Measurements from ENCODE around the gene DUOXA1.
"Not testable (repeated sequence)": the region's sequence is repeated elsewhere in the genome, so short reads cannot be mapped to it uniquely, and the experiment has no call there.

DUOXA1 gene

DNA sequence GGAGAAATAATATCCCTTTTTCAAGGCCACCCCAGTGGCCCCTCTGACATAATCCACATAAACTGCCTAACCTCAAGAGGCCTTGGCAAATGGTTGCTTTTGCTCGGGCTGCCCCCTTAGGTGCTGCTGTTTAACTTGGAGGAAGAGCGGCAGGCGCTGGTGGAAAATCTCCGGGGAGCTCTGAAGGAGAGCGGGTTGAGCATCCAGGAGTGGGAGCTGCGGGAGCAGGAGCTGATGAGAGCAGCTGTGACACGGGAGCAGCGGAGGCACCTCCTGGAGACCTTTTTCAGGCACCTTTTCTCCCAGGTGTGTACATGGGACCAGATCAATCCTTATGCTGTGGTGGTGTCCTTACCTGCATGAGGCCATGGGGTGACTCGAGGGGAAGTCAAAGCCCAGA lies 15.1 kb upstream of the DUOXA1 start:
- no peak for DNase-seq
- TF ChIP-seq POLR2A (IDR thresholded peaks at IDR 0.05; ENCODE audit: low read length) = no peak
- TF ChIP-seq GATA1 (IDR thresholded peaks at IDR 0.05; ENCODE audit: low read depth, low read length) = no peak

- TF ChIP-seq GATA1 (IDR thresholded peaks at IDR 0.05; ENCODE audit: low read depth, low read length) = no peak
- no peak for TF ChIP-seq POLR2A (IDR thresholded peaks at IDR 0.05; ENCODE audit: low read length)
- DNase-seq = no peak
Observed at GRCh38 chr15:45143946-45144345, 14.3 kb upstream of the DUOXA1 start.

DNA sequence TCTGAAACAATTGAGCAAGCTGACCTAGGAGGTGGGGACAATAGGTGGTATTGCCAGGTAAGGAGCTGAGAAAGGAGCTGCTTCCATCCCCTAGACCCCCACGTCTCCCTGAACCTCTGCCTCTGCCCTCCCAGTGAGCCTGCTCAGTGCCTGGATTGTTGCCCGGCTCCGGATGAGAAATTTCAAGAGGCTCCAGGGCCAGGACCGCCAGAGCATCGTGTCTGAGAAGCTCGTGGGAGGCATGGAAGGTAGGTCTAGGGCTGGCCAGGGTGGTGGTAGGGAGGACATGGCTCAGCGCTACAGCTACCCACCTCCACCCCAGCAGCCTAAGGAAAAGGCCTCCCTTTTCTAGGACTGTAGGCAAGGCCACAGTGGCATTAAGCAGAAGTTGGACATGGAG lies 13.4 kb upstream of the DUOXA1 start:
- no peak for TF ChIP-seq GATA1 (IDR thresholded peaks at IDR 0.05; ENCODE audit: low read depth, low read length)
- no peak for TF ChIP-seq POLR2A (IDR thresholded peaks at IDR 0.05; ENCODE audit: low read length)
- DNase-seq = no peak

DNA sequence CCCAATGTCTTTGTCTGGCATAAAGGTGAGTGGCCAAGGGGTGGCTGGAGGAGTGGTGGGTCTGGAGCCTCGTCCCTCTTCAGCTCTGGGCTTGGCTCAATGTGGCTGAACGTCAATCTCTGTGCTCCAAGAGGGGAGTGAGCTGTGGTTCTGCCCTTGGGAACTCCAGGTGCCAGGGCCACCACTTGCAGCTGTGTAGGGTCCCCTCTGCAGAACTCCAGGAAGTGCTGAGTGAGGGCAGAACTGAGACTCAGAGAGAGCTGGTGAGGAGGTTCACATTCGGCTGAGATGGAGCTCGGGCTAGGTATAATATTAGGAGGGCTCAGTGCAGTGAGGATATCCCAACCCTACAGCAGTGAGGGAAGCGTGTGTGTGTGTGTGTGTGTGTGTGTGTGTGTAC lies 11.7 kb upstream of the DUOXA1 start:
- no peak for DNase-seq
- TF ChIP-seq POLR2A (IDR thresholded peaks at IDR 0.05; ENCODE audit: low read length) (no peak), GATA1 (IDR thresholded peaks at IDR 0.05; ENCODE audit: low read depth, low read length) (no peak)

GRCh38 chr15:45140557-45141250 lies 11.0 kb upstream of the DUOXA1 start:
- no peak for TF ChIP-seq GATA1 (IDR thresholded peaks at IDR 0.05; ENCODE audit: low read depth, low read length)
- TF ChIP-seq POLR2A (IDR thresholded peaks at IDR 0.05; ENCODE audit: low read length) = no peak
- no peak for DNase-seq

- no peak for TF ChIP-seq POLR2A (IDR thresholded peaks at IDR 0.05; ENCODE audit: low read length)
- no peak for TF ChIP-seq GATA1 (IDR thresholded peaks at IDR 0.05; ENCODE audit: low read depth, low read length)
- no peak for DNase-seq
Observed at GRCh38 chr15:45139770-45140169, 10.1 kb upstream of the DUOXA1 start.

DNA sequence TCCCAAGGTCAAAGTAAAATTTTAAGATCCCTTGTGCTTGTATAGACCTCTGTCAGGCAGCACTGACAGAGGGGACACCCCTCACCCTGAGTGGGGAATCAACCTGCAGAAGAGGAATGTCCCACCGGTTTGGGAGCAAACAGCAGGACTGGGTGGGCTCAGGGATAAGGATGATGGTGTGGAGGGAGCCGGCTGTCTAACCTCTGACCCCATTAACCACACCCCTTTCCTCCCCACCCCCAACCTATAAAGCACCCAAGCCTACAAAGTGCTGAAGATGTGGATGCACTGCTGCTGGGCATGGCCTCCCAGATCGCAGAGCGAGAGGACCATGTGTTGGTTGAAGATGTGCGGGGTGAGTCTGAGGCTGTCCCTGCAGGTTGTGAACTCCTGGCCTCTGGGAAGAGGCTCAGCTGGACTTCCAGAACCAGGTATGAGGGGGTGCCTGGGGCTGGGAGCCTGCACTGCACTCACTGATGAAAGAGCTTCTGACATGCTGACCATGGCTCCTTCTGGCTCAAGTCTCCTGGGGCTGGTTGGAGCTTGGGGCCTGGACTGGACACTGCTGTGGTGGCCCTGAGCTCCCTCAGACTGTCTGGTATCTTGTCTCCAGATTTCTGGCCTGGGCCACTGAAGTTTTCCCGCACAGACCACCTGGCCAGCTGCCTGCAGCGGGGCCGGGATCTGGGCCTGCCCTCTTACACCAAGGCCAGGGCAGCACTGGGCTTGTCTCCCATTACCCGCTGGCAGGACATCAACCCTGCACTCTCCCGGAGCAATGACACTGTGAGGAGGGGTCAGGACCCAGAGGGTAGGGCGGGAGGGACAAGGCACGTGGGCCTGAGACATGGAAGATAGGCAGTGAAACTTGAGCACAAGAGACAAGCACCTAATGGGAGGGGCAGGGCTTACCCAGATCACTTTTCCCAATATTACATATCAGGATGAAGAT lies 9.4 kb upstream of the DUOXA1 start:
- DNase-seq = no peak
- TF ChIP-seq POLR2A (IDR thresholded peaks at IDR 0.05; ENCODE audit: low read length) (no peak), GATA1 (IDR thresholded peaks at IDR 0.05; ENCODE audit: low read depth, low read length) (no peak)

- TF ChIP-seq GATA1 (IDR thresholded peaks at IDR 0.05; ENCODE audit: low read depth, low read length) (no peak), POLR2A (IDR thresholded peaks at IDR 0.05; ENCODE audit: low read length) (no peak)
- DNase-seq = no peak
Observed at GRCh38 chr15:45137703-45138102, 8.0 kb upstream of the DUOXA1 start.

GRCh38 chr15:45136378-45136764 lies 6.7 kb upstream of the DUOXA1 start:
- no peak for DNase-seq
- TF ChIP-seq POLR2A (IDR thresholded peaks at IDR 0.05; ENCODE audit: low read length) (no peak), GATA1 (IDR thresholded peaks at IDR 0.05; ENCODE audit: low read depth, low read length) (no peak)

DNA sequence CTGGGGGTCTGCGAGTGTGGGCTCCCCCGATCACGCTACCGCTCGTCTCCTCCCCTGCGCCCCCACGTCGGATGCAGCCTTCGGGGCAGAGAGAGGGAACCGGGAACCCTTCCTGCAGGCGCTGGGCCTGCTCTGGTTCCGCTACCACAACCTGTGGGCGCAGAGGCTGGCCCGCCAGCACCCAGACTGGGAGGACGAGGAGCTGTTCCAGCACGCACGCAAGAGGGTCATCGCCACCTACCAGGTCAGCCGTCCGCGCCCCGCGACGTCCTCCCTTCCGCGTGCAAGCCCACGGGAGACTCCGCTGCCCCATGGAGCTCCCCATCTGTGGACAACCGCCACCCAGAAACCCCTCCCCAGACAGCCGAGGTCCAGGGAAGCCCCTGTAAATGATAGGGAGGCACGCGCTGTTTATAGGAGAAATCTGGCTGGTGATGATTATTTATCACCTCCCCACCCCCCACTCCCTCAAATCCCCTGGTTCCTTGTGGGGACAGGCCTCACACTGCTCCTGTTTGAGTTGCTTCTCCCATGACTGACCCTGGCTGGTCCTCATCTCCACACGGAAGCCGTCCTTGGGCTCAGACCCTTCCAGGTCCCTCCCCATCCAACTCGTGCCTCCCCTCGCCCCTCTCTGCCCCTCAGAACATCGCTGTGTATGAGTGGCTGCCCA lies 6.2 kb upstream of the DUOXA1 start:
- not testable (repeated sequence) for DNase-seq

- no peak for TF ChIP-seq GATA1 (IDR thresholded peaks at IDR 0.05; ENCODE audit: low read depth, low read length)
- no peak for TF ChIP-seq POLR2A (IDR thresholded peaks at IDR 0.05; ENCODE audit: low read length)
- DNase-seq = peak in 1 of 2 experiments; percentile 12
Observed at GRCh38 chr15:45134682-45135604, 5.3 kb upstream of the DUOXA1 start.

DNA sequence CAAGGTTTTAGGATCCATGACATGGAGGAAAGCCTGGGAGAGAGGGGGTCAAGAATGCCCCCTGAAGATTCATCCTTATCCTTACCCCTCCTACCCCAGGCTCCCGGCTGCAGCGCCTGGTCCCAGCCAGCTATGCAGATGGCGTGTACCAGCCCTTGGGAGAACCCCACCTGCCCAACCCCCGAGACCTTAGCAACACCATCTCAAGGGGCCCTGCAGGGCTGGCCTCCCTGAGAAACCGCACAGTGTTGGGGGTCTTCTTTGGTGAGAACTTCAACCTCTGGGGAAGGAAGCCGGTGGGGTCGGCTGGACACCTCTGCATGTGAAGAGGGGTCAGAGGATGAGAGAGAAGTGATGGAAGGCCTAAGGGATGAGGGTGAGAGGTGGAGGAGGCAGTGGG lies 4.4 kb upstream of the DUOXA1 start:
- DNase-seq = no peak
- no peak for TF ChIP-seq GATA1 (IDR thresholded peaks at IDR 0.05; ENCODE audit: low read depth, low read length)
- no peak for TF ChIP-seq POLR2A (IDR thresholded peaks at IDR 0.05; ENCODE audit: low read length)

- no peak for TF ChIP-seq GATA1 (IDR thresholded peaks at IDR 0.05; ENCODE audit: low read depth, low read length)
- TF ChIP-seq POLR2A (IDR thresholded peaks at IDR 0.05; ENCODE audit: low read length) = no peak
- DNase-seq = no peak
Observed at GRCh38 chr15:45133561-45133920, 3.9 kb upstream of the DUOXA1 start.
